WTC11 (cell line): ENCODE measurements around the gene SLC6A16.

Source experiments
- ATF1 ChIP-seq: sonication (generic); formaldehyde crosslinking; IDR thresholded peaks from 2 replicates; pipeline ENCODE4 v1.8.1; 2023; ENCODE audit warnings: mild to moderate bottlenecking, moderate library complexity, missing genetic modification reagents
- ATF2 ChIP-seq: sonication (generic); formaldehyde crosslinking; IDR thresholded peaks from 2 replicates; pipeline ENCODE4 v1.8.1; 2022; ENCODE audit warnings: low read depth, missing genetic modification reagents, borderline replicate concordance
- ATF3 ChIP-seq: sonication (generic); formaldehyde crosslinking; conservative IDR thresholded peaks from 2 replicates; pipeline ENCODE4 v1.8.1; 2022; ENCODE audit warnings: mild to moderate bottlenecking, missing genetic modification reagents
- CTCF ChIP-seq: fragments of 200-600 bp; IDR thresholded peaks from 2 replicates; pipeline ENCODE4 v1.8.0; 2022; ENCODE audit warnings: antibody characterized with exemption
- HMGA2 ChIP-seq: fragments of 250-450 bp; sonication (Bioruptor Pico); IDR thresholded peaks from 2 replicates; pipeline ENCODE4 v1.4.0; 2021; ENCODE audit warnings: mild to moderate bottlenecking, moderate library complexity
- JAZF1 ChIP-seq: fragments of 250-450 bp; sonication (Bioruptor Pico); IDR thresholded peaks from 2 replicates; pipeline ENCODE4 v1.9.0; 2021; ENCODE audit warnings: moderate library complexity, mild to moderate bottlenecking, inconsistent platforms
- JUN ChIP-seq: sonication (generic); formaldehyde crosslinking; IDR thresholded peaks from 2 replicates; pipeline ENCODE4 v1.8.0; 2023; ENCODE audit warnings: mild to moderate bottlenecking, missing genetic modification reagents
- NR1H2 ChIP-seq: sonication (generic); formaldehyde crosslinking; IDR thresholded peaks from 2 replicates; pipeline ENCODE4 v1.9.0; 2021; ENCODE audit warnings: mild to moderate bottlenecking, moderate library complexity, missing genetic modification reagents
- PREB ChIP-seq: sonication (generic); formaldehyde crosslinking; IDR thresholded peaks from 2 replicates; pipeline ENCODE4 v1.8.1; 2022; ENCODE audit warnings: mild to moderate bottlenecking, missing genetic modification reagents, moderate library complexity, borderline replicate concordance
- SP1 ChIP-seq: sonication (generic); formaldehyde crosslinking; conservative IDR thresholded peaks from 2 replicates; pipeline ENCODE4 v1.8.1; 2022; ENCODE audit warnings: missing genetic modification reagents
- USF1 ChIP-seq: sonication (generic); formaldehyde crosslinking; IDR thresholded peaks from 2 replicates; pipeline ENCODE4 v1.8.0; 2022; ENCODE audit warnings: mild to moderate bottlenecking, missing genetic modification reagents
- USF2 ChIP-seq: sonication (generic); formaldehyde crosslinking; IDR thresholded peaks from 2 replicates; pipeline ENCODE4 v1.8.1; 2023; ENCODE audit warnings: mild to moderate bottlenecking, missing genetic modification reagents, moderate library complexity
- ZNF219 ChIP-seq: sonication (generic); formaldehyde crosslinking; IDR thresholded peaks from 2 replicates; pipeline ENCODE4 v1.8.0; 2023; ENCODE audit warnings: missing genetic modification reagents, mild to moderate bottlenecking, borderline replicate concordance
- ZNF423 ChIP-seq: fragments of 250-450 bp; sonication (Bioruptor Pico); IDR thresholded peaks from 2 replicates; pipeline ENCODE4 v2.1.2; 2022; ENCODE audit warnings: mild to moderate bottlenecking, moderate library complexity

GRCh38 chr19:49333811-49334288 lies 8.9 kb upstream of the SLC6A16 start:
- TF ChIP-seq JAZF1 (CRISPR knock-in tag) (no peak), CTCF (no peak), NR1H2 (no peak), HMGA2 (CRISPR knock-in tag) (no peak), USF1 (no peak), ZNF219 (no peak), ATF2 (CRISPR knock-in tag) (no peak), ATF1 (CRISPR knock-in tag) (no peak), SP1 (CRISPR knock-in tag) (no peak), USF2 (CRISPR knock-in tag) (no peak), ATF3 (CRISPR knock-in tag) (no peak), ZNF423 (no peak), JUN (no peak), PREB (no peak)
